Coronary artery (tissue), 2 donors: ENCODE results near the gene ARHGAP4.

Source experiments
- DNase-seq: peaks from one replicate; pipeline ENCODE4 v3.0.0-alpha.2; 2017; ENCODE audit warnings: low spot score
- H3K27ac ChIP-seq, 2 donors: fragments of 200-600 bp; sonication (generic); one replicate each; pipeline ENCODE4 v1.5.1; 2016 to 2019
- H3K4me3 ChIP-seq: fragments of 200-600 bp; sonication (generic); 2 replicates; pipeline ENCODE4 v1.5.1; 2016; ENCODE audit warnings: mild to moderate bottlenecking, moderate library complexity
- CTCF ChIP-seq: fragments of 200-600 bp; sonication (generic); IDR thresholded peaks from one replicate; pipeline ENCODE4 v1.5.1; 2019; ENCODE audit warnings: antibody characterized with exemption

ARHGAP4 gene

GRCh38 chrX:153874366-153875125 lies 51.5 kb downstream of the ARHGAP4 start:
- DNase-seq: no peak
- no peak for TF ChIP-seq CTCF
- H3K27ac ChIP-seq: no peak overlapping the region

GRCh38 chrX:153874085-153874365 lies 52.0 kb downstream of the ARHGAP4 start:
- Histone ChIP-seq H3K4me3 (no peak overlapping the region), H3K27ac (no peak overlapping the region)
- TF ChIP-seq CTCF: no peak
- no peak for DNase-seq

More at GRCh38 chrX:153874366-153875125, 51.5 kb downstream of the ARHGAP4 start:
- no peak overlapping the region for H3K4me3 ChIP-seq

- Histone ChIP-seq H3K27ac (no peak overlapping the region), H3K4me3 (no peak overlapping the region)
- TF ChIP-seq CTCF: no peak
- no peak for DNase-seq
Measured at GRCh38 chrX:153873282-153874084, 52.6 kb downstream of the ARHGAP4 start.

GRCh38 chrX:153871946-153872878 lies 53.9 kb downstream of the ARHGAP4 start:
- Histone ChIP-seq H3K4me3 (no peak overlapping the region), H3K27ac (no peak overlapping the region)
- DNase-seq: no peak
- no peak for TF ChIP-seq CTCF

- Histone ChIP-seq H3K4me3 (no peak overlapping the region), H3K27ac (no peak overlapping the region)
- no peak for TF ChIP-seq CTCF
- DNase-seq: no peak
Measured at GRCh38 chrX:153871451-153871850, 54.6 kb downstream of the ARHGAP4 start.

GRCh38 chrX:153870791-153871360 lies 55.2 kb downstream of the ARHGAP4 start:
- DNase-seq: no peak
- no peak overlapping the region for H3K4me3 ChIP-seq

More at GRCh38 chrX:153870791-153871360, 55.2 kb downstream of the ARHGAP4 start:
- H3K27ac ChIP-seq: no peak overlapping the region
- no peak for TF ChIP-seq CTCF
